ENCODE measurements around the gene ABI2. TPM values are rescaled to one million over a fixed set of nuclear protein-coding genes. Genes with fewer than 3 reads are reported as not detected.
"Not testable (repeated sequence)": the region's sequence is repeated elsewhere in the genome, so short reads cannot be mapped to it uniquely, and the experiment has no call there.

ABI2 gene
- total and polyA plus RNA-seq, 4 donors = 5.4 to 10.5 (median 7.6) TPM

DNA sequence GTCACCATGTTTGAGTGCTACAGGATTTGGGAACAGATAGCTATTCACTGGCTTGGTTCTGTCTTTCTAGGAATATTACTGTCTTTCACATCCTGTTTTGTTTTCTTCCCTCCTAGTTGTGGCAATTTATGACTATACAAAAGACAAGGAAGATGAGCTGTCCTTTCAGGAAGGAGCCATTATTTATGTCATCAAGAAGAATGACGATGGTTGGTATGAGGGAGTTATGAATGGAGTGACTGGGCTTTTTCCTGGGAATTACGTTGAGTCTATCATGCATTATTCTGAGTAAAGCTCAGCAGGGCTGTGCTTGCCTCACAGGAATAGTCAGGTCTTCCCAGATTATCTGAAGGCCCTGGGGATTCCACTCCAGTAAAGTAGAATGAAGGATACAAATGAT, 98.9 kb downstream of the ABI2 start:
- Histone ChIP-seq H3K27me3 (ENCODE audit: control insufficient read depth in 4 of 4, insufficient read depth in 4 of 4, low read length in 3 of 4) (no peaks in the 10 kb centered on the region), H3K36me3 (ENCODE audit: control insufficient read depth in 4 of 4, insufficient read depth in 3 of 4, low read depth in 1 of 4, low read length in 3 of 4) (peaks cover 0 to under 1% (median 0%) of the 10 kb centered on the region in 4 donors), H3K9me3 (ENCODE audit: control insufficient read depth in 4 of 4, low read length in 3 of 4) (no peaks in the 10 kb centered on the region), H3K4me1 (ENCODE audit: control insufficient read depth in 4 of 4, insufficient read depth in 4 of 4, low read length in 3 of 4) (no peaks in the 10 kb centered on the region), H3K9ac (ENCODE audit: low read depth in 1 of 2, low read length in 2 of 2) (no peak overlapping the region), H3K4me3 (ENCODE audit: low read depth in 1 of 3, low read length in 3 of 3) (no peak overlapping the region), H3K27ac (ENCODE audit: low read depth in 1 of 2, low read length in 2 of 2) (no peak overlapping the region)
- no peak for DNase-seq (ENCODE audit: low spot score)
- TF ChIP-seq RAD21 (IDR thresholded peaks at IDR 0.05) (no peak), SP1 (IDR thresholded peaks at IDR 0.05) (no peak), NR2F2 (IDR thresholded peaks at IDR 0.05) (no peak), EGR1 (IDR thresholded peaks at IDR 0.05; ENCODE audit: low read depth in 2 of 2) (no peak)
- TF ChIP-seq, protein P1, sequence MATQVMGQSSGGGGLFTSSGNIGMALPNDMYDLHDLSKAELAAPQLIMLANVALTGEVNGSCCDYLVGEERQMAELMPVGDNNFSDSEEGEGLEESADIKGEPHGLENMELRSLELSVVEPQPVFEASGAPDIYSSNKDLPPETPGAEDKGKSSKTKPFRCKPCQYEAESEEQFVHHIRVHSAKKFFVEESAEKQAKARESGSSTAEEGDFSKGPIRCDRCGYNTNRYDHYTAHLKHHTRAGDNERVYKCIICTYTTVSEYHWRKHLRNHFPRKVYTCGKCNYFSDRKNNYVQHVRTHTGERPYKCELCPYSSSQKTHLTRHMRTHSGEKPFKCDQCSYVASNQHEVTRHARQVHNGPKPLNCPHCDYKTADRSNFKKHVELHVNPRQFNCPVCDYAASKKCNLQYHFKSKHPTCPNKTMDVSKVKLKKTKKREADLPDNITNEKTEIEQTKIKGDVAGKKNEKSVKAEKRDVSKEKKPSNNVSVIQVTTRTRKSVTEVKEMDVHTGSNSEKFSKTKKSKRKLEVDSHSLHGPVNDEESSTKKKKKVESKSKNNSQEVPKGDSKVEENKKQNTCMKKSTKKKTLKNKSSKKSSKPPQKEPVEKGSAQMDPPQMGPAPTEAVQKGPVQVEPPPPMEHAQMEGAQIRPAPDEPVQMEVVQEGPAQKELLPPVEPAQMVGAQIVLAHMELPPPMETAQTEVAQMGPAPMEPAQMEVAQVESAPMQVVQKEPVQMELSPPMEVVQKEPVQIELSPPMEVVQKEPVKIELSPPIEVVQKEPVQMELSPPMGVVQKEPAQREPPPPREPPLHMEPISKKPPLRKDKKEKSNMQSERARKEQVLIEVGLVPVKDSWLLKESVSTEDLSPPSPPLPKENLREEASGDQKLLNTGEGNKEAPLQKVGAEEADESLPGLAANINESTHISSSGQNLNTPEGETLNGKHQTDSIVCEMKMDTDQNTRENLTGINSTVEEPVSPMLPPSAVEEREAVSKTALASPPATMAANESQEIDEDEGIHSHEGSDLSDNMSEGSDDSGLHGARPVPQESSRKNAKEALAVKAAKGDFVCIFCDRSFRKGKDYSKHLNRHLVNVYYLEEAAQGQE (IDR thresholded peaks at IDR 0.05) = no peak
- WGBS = 79% methylated on average over 2 of the region's 2 CpGs

DNA sequence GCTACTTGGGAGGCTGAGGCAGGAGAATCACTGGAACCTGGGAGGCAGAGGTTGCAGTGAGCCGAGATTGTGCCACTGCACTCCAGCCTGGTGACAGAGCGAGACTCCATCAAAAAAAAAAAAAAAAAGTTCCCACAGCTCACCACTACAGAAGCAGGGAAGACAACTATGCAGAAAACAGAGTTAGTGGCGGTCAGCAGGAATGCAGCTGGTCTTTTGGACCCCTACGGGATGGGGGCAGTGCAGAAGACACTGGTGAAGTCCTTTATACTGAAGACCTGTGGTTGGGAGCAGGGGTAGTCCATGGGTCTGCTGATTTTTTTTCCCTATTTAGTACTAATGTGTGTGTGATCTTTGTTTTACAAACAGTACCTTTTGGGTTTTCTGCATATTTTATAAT, 101.4 kb downstream of the ABI2 start:
- H3K4me3 ChIP-seq (ENCODE audit: low read depth in 1 of 3, low read length in 3 of 3); H3K9ac ChIP-seq (ENCODE audit: low read depth in 1 of 2, low read length in 2 of 2); H3K9me3 ChIP-seq (ENCODE audit: control insufficient read depth in 4 of 4, low read length in 3 of 4); H3K27ac ChIP-seq (ENCODE audit: low read depth in 1 of 2, low read length in 2 of 2); H3K4me1 ChIP-seq (ENCODE audit: control insufficient read depth in 4 of 4, insufficient read depth in 4 of 4, low read length in 3 of 4); H3K36me3 ChIP-seq (ENCODE audit: control insufficient read depth in 4 of 4, insufficient read depth in 3 of 4, low read depth in 1 of 4, low read length in 3 of 4); DNase-seq (ENCODE audit: low spot score); H3K27me3 ChIP-seq (ENCODE audit: control insufficient read depth in 4 of 4, insufficient read depth in 4 of 4, low read length in 3 of 4): not testable (repeated sequence)
- WGBS = 89% methylated on average over 4 of the region's 4 CpGs

DNA sequence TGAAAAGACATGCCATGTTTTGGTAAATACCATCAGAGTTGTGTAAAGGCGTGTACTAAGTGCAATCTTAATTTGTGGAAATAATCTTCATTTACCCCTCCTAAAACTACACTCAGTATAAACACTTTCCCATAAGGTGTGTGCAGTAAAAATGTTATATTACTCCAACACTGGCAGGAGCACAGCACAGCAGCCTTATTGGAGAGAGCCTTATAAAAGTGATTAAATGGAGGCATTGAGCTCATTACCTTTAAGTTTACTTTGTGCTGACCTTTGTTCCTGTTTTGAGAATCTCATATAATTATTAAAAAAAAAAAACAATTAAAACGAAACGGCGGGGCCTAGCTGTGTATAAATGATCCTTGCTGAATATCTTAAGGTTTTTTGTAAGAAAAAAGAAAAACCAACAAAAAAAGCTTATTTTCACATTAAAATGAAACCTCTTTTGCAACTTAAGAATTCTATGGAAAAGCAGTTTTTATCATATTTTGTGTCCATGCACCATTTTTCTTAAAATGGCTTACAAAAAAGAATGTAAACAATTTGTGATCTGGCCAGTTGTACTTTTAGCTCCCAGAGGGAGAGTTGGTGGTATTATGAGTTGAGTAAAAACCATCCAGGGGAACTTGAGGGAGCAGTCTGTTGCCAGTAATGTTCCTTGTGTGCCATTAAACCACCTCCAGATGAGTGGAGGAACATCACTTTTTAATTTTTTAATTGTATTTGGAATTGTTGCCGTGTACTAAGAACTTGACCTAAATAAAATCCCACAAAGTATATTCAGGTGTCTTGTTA, 103.4 kb downstream of the ABI2 start:
- WGBS = 54% methylated on average over 5 of the region's 5 CpGs
- no peak for DNase-seq (ENCODE audit: low spot score)
- no peaks in the 10 kb centered on the region for H3K9me3 ChIP-seq (ENCODE audit: control insufficient read depth in 4 of 4, low read length in 3 of 4)

DNA sequence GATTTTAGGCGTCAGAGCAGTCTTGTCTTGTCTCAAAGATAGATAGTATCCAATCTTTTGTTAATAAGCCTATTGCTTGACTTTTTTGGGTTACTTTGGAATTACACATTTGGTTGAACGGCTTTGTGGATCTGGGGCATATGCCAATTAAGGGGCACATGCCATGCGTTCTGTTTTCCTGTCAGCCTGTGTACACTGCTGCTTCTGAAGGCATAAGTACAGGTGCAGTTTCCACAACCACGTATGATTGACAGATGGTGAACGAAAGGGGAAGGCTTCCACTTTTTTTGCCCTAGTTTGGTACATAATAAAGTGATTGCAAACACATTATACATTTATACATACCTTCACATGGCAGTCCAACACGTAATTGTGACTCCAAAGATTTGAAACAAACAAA, 104.6 kb downstream of the ABI2 start:
- peaks cover 0 to 12% (median 8%) of the 10 kb centered on the region in 4 donors for H3K4me1 ChIP-seq (ENCODE audit: control insufficient read depth in 4 of 4, insufficient read depth in 4 of 4, low read length in 3 of 4)
- TF ChIP-seq GABPA (IDR thresholded peaks at IDR 0.05 in 1 of 2, conservative IDR thresholded peaks at IDR 0.05 in 1 of 2) (no peak), SP1 (IDR thresholded peaks at IDR 0.05) (no peak), HNF4G (IDR thresholded peaks at IDR 0.05) (no peak), FOXA1 (IDR thresholded peaks at IDR 0.05) (no peak), HNF4A (conservative IDR thresholded peaks at IDR 0.05) (no peak)
- H3K27me3 ChIP-seq (ENCODE audit: control insufficient read depth in 4 of 4, insufficient read depth in 4 of 4, low read length in 3 of 4) = no peaks in the 10 kb centered on the region
- peaks cover 0 to 17% (median 9%) of the 10 kb centered on the region in 4 donors for H3K36me3 ChIP-seq (ENCODE audit: control insufficient read depth in 4 of 4, insufficient read depth in 3 of 4, low read depth in 1 of 4, low read length in 3 of 4)
- no peak overlapping the region for H3K27ac ChIP-seq (ENCODE audit: low read depth in 1 of 2, low read length in 2 of 2)
- no peak overlapping the region for H3K4me3 ChIP-seq (ENCODE audit: low read depth in 1 of 3, low read length in 3 of 3)
- H3K9me3 ChIP-seq (ENCODE audit: control insufficient read depth in 4 of 4, low read length in 3 of 4) = no peaks in the 10 kb centered on the region
- no peak for DNase-seq (ENCODE audit: low spot score)
- WGBS = 52% methylated on average over 6 of the region's 6 CpGs
- H3K9ac ChIP-seq (ENCODE audit: low read depth in 1 of 2, low read length in 2 of 2) = no peak overlapping the region

More for the DNA sequence above, 103.4 kb downstream of the ABI2 start:
- Histone ChIP-seq H3K27me3 (ENCODE audit: control insufficient read depth in 4 of 4, insufficient read depth in 4 of 4, low read length in 3 of 4) (no peaks in the 10 kb centered on the region), H3K9ac (ENCODE audit: low read depth in 1 of 2, low read length in 2 of 2) (no peak overlapping the region), H3K4me1 (ENCODE audit: control insufficient read depth in 4 of 4, insufficient read depth in 4 of 4, low read length in 3 of 4) (peaks cover 0 to 7% (median 1%) of the 10 kb centered on the region in 4 donors), H3K36me3 (ENCODE audit: control insufficient read depth in 4 of 4, insufficient read depth in 3 of 4, low read depth in 1 of 4, low read length in 3 of 4) (peaks cover 0 to 6% (median 4%) of the 10 kb centered on the region in 4 donors), H3K4me3 (ENCODE audit: low read depth in 1 of 3, low read length in 3 of 3) (no peak overlapping the region), H3K27ac (ENCODE audit: low read depth in 1 of 2, low read length in 2 of 2) (no peak overlapping the region)
- no peak for TF ChIP-seq FOXA2 (IDR thresholded peaks at IDR 0.05)
- no peak for TF ChIP-seq YY1 (IDR thresholded peaks at IDR 0.05)
- TF ChIP-seq SP1 (IDR thresholded peaks at IDR 0.05) = no peak
- no peak for TF ChIP-seq TAF1 (conservative IDR thresholded peaks at IDR 0.05)
- no peak for TF ChIP-seq RAD21 (IDR thresholded peaks at IDR 0.05)
- TF ChIP-seq HNF4A (conservative IDR thresholded peaks at IDR 0.05) = no peak

All from liver (tissue), 9 donors.